Loucy (cell line): ENCODE data around the gene REC8.

Experiments used
- H2AFZ ChIP-seq: fragments of 200-600 bp; sonication (generic); 2 replicates; pipeline ENCODE4 v1.6.0; 2016; ENCODE audit warnings: antibody characterized with exemption, mild to moderate bottlenecking, low read length, moderate library complexity
- H3F3A ChIP-seq: fragments of 200-600 bp; 2 replicates; pipeline ENCODE4 v1.6.0; 2016; ENCODE audit warnings: antibody characterized with exemption, low read depth, mild to moderate bottlenecking
- H3K27me3 ChIP-seq: fragments of 200-600 bp; sonication (generic); 2 replicates; pipeline ENCODE4 v1.6.1; 2014; ENCODE audit warnings: low read length, mild to moderate bottlenecking; ENCODE audit not compliant: insufficient read depth, poor library complexity, severe bottlenecking
- H3K36me3 ChIP-seq: fragments of 200-600 bp; sonication (generic); 2 replicates; pipeline ENCODE4 v1.6.1; 2016; ENCODE audit warnings: low read length; ENCODE audit not compliant: insufficient read depth
- H3K4me1 ChIP-seq: fragments of 200-600 bp; sonication (generic); 2 replicates; pipeline ENCODE4 v1.5.1; 2014; ENCODE audit warnings: low read length, mild to moderate bottlenecking; ENCODE audit not compliant: insufficient read depth, poor library complexity, severe bottlenecking
- H3K4me2 ChIP-seq: fragments of 200-600 bp; sonication (generic); 2 replicates; pipeline ENCODE4 v1.6.0; 2014; ENCODE audit warnings: antibody characterized with exemption, low read length, low read depth, mild to moderate bottlenecking; ENCODE audit not compliant: poor library complexity, severe bottlenecking
- H3K4me3 ChIP-seq: fragments of 200-600 bp; sonication (generic); 2 replicates; pipeline ENCODE4 v1.5.1; 2014; ENCODE audit warnings: low read length, mild to moderate bottlenecking, mixed read lengths; ENCODE audit not compliant: poor library complexity, severe bottlenecking
- H3K79me2 ChIP-seq: fragments of 200-600 bp; sonication (generic); 2 replicates; pipeline ENCODE4 v1.6.1; 2014; ENCODE audit warnings: low read length; ENCODE audit not compliant: insufficient read depth
- H3K9ac ChIP-seq: fragments of 200-600 bp; sonication (generic); 2 replicates; pipeline ENCODE4 v1.6.0; 2014; ENCODE audit warnings: mild to moderate bottlenecking, low read depth, low read length, moderate library complexity; ENCODE audit not compliant: poor library complexity, severe bottlenecking
- H3K9me2 ChIP-seq: fragments of 200-600 bp; sonication (generic); replicated peaks from 2 replicates; pipeline ENCODE4 v1.6.1; 2016; ENCODE audit warnings: low read depth, low read length, mixed read lengths
- H3K9me3 ChIP-seq: fragments of 200-600 bp; sonication (generic); 2 replicates; pipeline ENCODE4 v1.6.1; 2014; ENCODE audit warnings: mild to moderate bottlenecking, antibody characterized with exemption, low read length, low read depth; ENCODE audit not compliant: insufficient read depth
- H4K20me1 ChIP-seq: fragments of 200-600 bp; sonication (generic); 2 replicates; pipeline ENCODE4 v1.6.0; 2014; ENCODE audit warnings: antibody characterized with exemption, low read length, mild to moderate bottlenecking; ENCODE audit not compliant: insufficient read depth, poor library complexity, severe bottlenecking
- CTCF ChIP-seq: fragments of 200-600 bp; sonication (generic); conservative IDR thresholded peaks from 2 replicates; pipeline ENCODE4 v1.5.1; 2014; ENCODE audit warnings: mild to moderate bottlenecking, antibody characterized with exemption, low read length
- EZH2phosphoT487 ChIP-seq: fragments of 200-600 bp; IDR thresholded peaks from 2 replicates; pipeline ENCODE4 v1.6.1; 2018; ENCODE audit warnings: antibody characterized with exemption, mild to moderate bottlenecking, moderate library complexity, borderline replicate concordance

The REC8 gene

GRCh38 chr14:24194186-24194872, 22.4 kb downstream of the REC8 start:
- Histone ChIP-seq H2AFZ (no peak overlapping the region), H3F3A (no peaks in the 10 kb centered on the region), H3K9me3 (no peaks in the 10 kb centered on the region), H3K4me2 (peak overlapping the region; percentile 99), H3K9me2 (no peaks in the 10 kb centered on the region), H3K27me3 (no peaks in the 10 kb centered on the region), H3K79me2 (peaks cover 48% of the 10 kb centered on the region), H3K9ac (peak overlapping the region; percentile 92), H3K36me3 (no peaks in the 10 kb centered on the region), H3K4me1 (peaks cover 25% of the 10 kb centered on the region), H3K4me3 (peak overlapping the region; percentile 92), H4K20me1 (no peaks in the 10 kb centered on the region)
- TF ChIP-seq CTCF (no peak), EZH2phosphoT487 (no peak)

- H4K20me1 ChIP-seq = no peaks in the 10 kb centered on the region
- H3K27me3 ChIP-seq = no peaks in the 10 kb centered on the region
- H3F3A ChIP-seq = no peaks in the 10 kb centered on the region
- TF ChIP-seq CTCF (no peak), EZH2phosphoT487 (no peak)
- H3K36me3 ChIP-seq = no peaks in the 10 kb centered on the region
- H3K9ac ChIP-seq = peak overlapping the region; percentile 92
- peak overlapping the region; percentile 92 for H3K4me3 ChIP-seq
- peak overlapping the region; percentile 96 for H2AFZ ChIP-seq
- H3K9me3 ChIP-seq = no peaks in the 10 kb centered on the region
- H3K4me2 ChIP-seq = peak overlapping the region; percentile 99
- H3K79me2 ChIP-seq = peaks cover 48% of the 10 kb centered on the region
- H3K4me1 ChIP-seq = peaks cover 24% of the 10 kb centered on the region
- H3K9me2 ChIP-seq = no peaks in the 10 kb centered on the region
Observed at GRCh38 chr14:24194873-24195185, 22.9 kb downstream of the REC8 start.

GRCh38 chr14:24195186-24196070, 23.5 kb downstream of the REC8 start, which contains the start of gene TM9SF1:
TM9SF1 (minus strand) TSS chr14:24195441; CDS start chr14:24195019, 422 bp downstream.
- Histone ChIP-seq H3K36me3 (no peaks in the 10 kb centered on the region), H3K4me3 (peak within 1 kb of the TSS; percentile 92)

More at GRCh38 chr14:24195186-24196070, 23.5 kb downstream of the REC8 start, which contains the start of gene TM9SF1:
- H3K27me3 ChIP-seq = no peaks in the 10 kb centered on the region
- H3K4me2 ChIP-seq = peak within 1 kb of the TSS; percentile 99
- H3K9me2 ChIP-seq = no peaks in the 10 kb centered on the region
- peaks cover 24% of the 10 kb centered on the region for H3K4me1 ChIP-seq
- no peaks in the 10 kb centered on the region for H4K20me1 ChIP-seq
- peak within 1 kb of the TSS; percentile 92 for H3K9ac ChIP-seq
- H3K9me3 ChIP-seq = no peaks in the 10 kb centered on the region
- TF ChIP-seq CTCF (no peak), EZH2phosphoT487 (no peak)
- peaks cover 48% of the 10 kb centered on the region for H3K79me2 ChIP-seq
- no peaks in the 10 kb centered on the region for H3F3A ChIP-seq
- H2AFZ ChIP-seq = peak within 1 kb of the TSS; percentile 96
